NCI-H1105 treated with DMSO at 0.1 percent for 48 hours (cell line): ENCODE results near the gene NOL4L.

Source experiments
- DNase-seq: peaks from one replicate; lab custom pipeline; 2025; lab: John Stamatoyannopoulos, UW

The NOL4L gene

GRCh38 chr20:32585011-32585585 lies at the start of gene NOL4L:
TSS of gene NOL4L (minus strand) at chr20:32585333. CDS start at chr20:32584890, 443 bp downstream.
- DNase-seq, result peak; percentile 16

- no peak for DNase-seq
Measured at GRCh38 chr20:32634041-32634805, 49.1 kb upstream of the NOL4L start.

GRCh38 chr20:32632461-32633354 lies 47.6 kb upstream of the NOL4L start:
- no peak for DNase-seq

GRCh38 chr20:32631933-32632460 lies 46.9 kb upstream of the NOL4L start:
- DNase-seq, result no peak

- no peak for DNase-seq
Measured at GRCh38 chr20:32629813-32630212, 44.7 kb upstream of the NOL4L start.

GRCh38 chr20:32628960-32629530 lies 43.9 kb upstream of the NOL4L start:
- peak; percentile 14 for DNase-seq

GRCh38 chr20:32626859-32627636 lies 41.9 kb upstream of the NOL4L start:
- peak; percentile 94 for DNase-seq

GRCh38 chr20:32626407-32626806 lies 41.3 kb upstream of the NOL4L start:
- DNase-seq, result no peak

GRCh38 chr20:32625996-32626395 lies 40.9 kb upstream of the NOL4L start:
- no peak for DNase-seq

GRCh38 chr20:32624687-32625345 lies 39.7 kb upstream of the NOL4L start:
- no peak for DNase-seq

- DNase-seq, result peak; percentile 22
Measured at GRCh38 chr20:32623667-32624157, 38.6 kb upstream of the NOL4L start.

- no peak for DNase-seq
Measured at GRCh38 chr20:32622585-32623468, 37.7 kb upstream of the NOL4L start.

GRCh38 chr20:32621891-32622584 lies 36.9 kb upstream of the NOL4L start:
- no peak for DNase-seq

GRCh38 chr20:32621071-32621890 lies 36.1 kb upstream of the NOL4L start:
- no peak for DNase-seq

GRCh38 chr20:32619586-32619985 lies 34.5 kb upstream of the NOL4L start:
- DNase-seq, result no peak

GRCh38 chr20:32614772-32615171 lies 29.6 kb upstream of the NOL4L start:
- DNase-seq, result no peak

- no peak for DNase-seq
Measured at GRCh38 chr20:32614303-32614702, 29.2 kb upstream of the NOL4L start.
